ENCODE results near the gene SOX2.

The SOX2 gene

GRCh38 chr3:181722766-181723425 lies 11.2 kb downstream of the SOX2 start:
- DNase-seq (ENCODE audit: low read depth in 2 of 2): no peak

GRCh38 chr3:181723625-181724191 lies 12.0 kb downstream of the SOX2 start:
- DNase-seq (ENCODE audit: low read depth in 2 of 2): no peak

GRCh38 chr3:181724192-181724965 lies 12.7 kb downstream of the SOX2 start:
- DNase-seq (ENCODE audit: low read depth in 2 of 2): no peak

DNA sequence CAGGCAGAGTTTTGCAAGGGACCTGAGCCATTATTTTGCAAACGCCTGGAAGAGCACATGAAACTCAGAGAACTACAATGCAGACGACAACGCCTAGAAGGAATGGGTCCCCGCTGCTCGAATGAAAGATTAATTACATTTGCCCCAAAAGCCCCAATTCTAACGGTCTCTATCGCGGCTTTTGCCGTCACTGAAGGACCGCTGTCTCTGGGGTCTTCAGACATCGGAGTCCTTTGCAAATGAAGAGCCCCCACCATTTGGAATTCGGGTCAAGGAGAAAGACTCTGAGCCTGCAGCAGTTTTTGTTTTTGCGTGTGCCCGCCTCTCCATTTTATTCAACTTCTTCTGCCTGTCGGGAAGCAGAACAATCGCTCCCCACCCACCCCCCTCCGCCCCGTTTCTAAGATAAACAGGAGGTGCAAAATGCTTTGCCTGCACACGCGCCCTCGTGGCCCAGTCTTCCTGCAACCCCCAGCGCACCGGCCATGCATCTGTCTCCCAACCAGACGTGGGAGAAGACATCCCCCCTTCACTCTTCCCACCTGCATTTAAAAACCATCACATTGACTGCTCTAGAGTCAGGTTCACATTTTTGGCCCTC lies 13.5 kb downstream of the SOX2 start:
- DNase-seq (ENCODE audit: low read depth in 2 of 2): no peak

DNA sequence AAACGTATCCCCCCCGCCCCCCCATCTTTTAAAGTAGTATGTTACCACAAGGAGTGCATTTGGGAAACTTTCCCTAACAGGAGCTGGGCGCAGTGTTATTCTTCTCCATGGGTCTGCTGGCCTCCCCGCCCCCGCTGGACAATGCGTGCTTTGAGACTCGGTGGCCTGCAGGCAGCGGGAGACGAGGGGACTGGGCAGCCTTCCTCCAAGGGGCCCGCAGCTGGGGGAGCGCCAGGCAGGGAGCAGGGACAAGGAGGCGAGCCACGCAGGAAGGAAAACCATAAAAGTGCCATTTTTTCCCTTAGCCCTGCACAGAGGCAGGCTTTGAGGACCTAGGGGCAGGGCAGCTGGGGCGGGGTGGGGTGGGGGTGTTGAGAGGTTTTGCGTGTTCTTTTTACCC lies 14.1 kb downstream of the SOX2 start:
- no peak for DNase-seq (ENCODE audit: low read depth in 2 of 2)

- DNase-seq (ENCODE audit: low read depth in 2 of 2): no peak
Observed at GRCh38 chr3:181726351-181727330, 14.9 kb downstream of the SOX2 start.

GRCh38 chr3:181727341-181728032 lies 15.8 kb downstream of the SOX2 start:
- DNase-seq (ENCODE audit: low read depth in 2 of 2): no peak

DNA sequence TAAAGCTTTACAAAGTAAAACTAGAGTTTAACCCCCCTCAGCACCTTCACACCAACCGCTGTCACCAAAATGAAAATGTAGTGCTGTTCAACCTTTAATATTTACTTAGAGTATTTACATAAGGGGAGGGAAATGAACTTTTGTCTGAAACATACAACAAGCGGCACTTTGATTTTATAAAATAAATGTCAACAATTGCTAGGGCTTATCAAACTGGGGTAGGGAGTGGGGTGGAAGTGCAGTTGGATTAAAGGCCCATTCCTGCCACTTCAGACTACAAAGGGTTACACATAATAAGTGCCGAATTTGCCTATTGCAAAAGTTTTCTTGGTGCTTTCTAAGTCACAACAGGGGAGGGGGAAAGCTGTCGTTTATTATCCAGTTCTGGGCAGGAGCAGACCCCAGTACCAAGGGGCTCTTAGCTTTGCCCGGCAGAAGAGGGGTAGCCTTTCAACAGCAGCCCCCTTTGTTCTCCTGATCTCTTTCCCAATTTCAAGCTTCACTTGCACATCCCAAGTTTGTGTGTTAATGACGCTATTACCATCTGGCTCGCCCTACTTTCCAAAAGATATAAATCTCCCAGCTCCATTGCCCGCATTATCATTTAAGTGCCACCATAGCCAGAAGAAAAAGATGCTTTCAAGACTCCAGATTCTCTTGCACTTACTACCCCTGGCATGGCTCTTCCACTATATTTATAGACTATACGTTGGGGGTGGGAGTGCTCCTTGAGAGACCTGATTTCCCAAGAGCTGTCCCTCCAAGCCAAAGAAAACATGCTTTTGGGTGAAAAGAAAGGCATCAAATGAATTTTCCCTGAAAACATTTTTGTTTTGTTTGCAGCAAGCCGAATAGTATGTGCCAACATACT lies 17.0 kb downstream of the SOX2 start:
- DNase-seq (ENCODE audit: low read depth in 2 of 2): no peak

- no peak for DNase-seq (ENCODE audit: low read depth in 2 of 2)
Observed at GRCh38 chr3:181729341-181729869, 17.7 kb downstream of the SOX2 start.

DNA sequence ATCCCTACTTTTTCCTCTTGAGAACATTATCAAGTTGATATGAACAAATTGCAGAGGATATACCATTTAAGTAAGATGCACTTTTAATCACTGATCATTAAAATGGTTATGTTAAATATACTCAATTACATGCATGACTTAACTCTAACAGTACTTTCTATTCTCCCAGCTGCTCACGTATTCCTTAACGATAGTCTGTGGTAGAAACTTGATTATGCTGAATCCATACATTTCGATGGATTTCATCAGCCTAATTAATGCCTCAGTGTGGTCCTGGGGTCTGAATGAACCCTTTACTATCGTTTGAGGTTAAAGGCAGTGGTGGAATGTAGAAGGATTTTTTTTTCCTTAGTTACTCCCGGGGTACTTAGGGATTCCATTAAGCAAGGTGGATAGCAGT lies 18.6 kb downstream of the SOX2 start:
- DNase-seq (ENCODE audit: low read depth in 2 of 2): no peak

- no peak for DNase-seq (ENCODE audit: low read depth in 2 of 2)
Observed at GRCh38 chr3:181730934-181731333, 19.2 kb downstream of the SOX2 start.

DNA sequence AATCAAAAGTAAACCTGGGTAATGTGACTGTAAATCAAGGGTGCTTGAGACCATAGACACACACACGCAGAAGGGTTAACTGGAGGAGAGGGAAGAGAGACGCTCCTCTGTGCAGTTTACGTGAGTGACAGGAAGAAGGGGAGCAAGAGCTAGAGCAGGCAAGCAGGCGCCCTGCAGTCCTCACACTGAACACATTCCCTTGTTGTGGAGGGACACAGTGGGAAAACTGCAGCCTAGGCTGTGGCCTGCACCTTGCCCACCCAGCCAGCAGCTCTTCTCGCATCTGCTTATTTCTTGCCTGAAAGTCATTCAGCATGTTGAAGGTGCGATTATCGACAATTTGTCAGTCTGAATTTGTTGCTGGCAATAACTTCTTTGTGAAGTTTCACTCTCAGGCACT lies 24.2 kb downstream of the SOX2 start:
- no peak for DNase-seq (ENCODE audit: low read depth in 2 of 2)

DNA sequence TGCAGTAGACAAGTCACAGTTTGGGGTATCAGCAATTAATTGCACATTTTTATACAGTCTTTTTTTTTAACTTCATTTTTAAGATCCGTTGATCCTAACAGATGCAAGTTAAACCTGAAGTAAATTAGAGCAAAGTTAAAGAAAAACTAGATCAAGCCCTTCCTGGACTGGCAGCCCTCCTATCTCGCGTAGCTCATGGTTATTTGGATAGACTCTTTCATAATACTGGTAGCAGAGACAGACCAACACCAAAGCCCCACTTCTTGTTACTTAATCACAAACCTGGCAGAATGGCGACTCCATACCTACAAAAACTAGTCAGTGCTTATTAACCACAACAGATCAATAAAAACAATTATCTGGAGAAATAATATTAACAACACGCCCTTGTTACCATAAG lies 26.8 kb downstream of the SOX2 start:
- no peak for DNase-seq (ENCODE audit: low read depth in 2 of 2)

GRCh38 chr3:181739628-181740027 lies 27.9 kb downstream of the SOX2 start:
- no peak for DNase-seq (ENCODE audit: low read depth in 2 of 2)

- no peak for DNase-seq (ENCODE audit: low read depth in 2 of 2)
Observed at GRCh38 chr3:181741417-181741816, 29.7 kb downstream of the SOX2 start.

DNA sequence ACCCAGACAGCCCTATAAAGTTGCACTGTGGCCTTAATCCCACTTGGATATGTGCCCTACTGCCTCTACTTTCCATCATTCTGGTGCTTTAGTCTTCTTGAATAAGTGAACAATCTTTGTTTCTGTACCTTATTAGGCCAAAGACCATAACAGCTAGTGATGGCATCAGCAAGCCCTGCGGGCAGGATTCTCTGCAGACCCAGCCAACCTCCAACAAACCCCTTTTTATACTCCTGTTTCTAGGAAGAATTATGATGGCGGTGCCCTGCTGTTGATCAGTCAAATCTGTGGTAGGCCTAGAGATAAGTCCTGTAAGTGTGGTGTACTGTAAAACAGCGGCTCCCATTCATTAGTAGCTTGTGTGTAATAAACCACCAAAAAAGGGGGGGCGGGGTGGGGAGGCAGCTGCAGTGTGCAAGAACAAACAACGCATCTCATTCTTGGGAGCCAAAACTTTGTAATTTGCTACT lies 40.5 kb downstream of the SOX2 start:
- DNase-seq (ENCODE audit: low read depth in 2 of 2): no peak

- no peak for DNase-seq (ENCODE audit: low read depth in 2 of 2)
Observed at GRCh38 chr3:181753391-181753790, 41.7 kb downstream of the SOX2 start.

DNA sequence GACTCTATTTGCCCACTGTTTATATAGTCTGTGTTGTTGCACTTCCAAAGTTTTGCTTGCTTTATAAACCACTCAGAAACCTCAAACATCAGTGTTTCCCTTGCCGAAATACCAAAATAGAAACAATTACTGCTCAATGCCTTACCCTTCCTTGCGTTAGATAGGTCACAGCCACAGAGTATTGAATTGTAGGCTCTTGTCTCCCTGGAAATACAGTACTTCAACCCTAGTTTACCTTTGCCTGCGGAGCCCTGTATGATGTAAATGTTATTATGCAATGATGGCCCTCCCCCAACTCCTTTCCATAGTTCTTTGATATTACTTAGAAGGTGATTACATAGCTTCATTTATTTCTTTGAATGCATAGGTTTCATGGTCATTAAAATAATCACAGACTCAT lies 44.2 kb downstream of the SOX2 start:
- DNase-seq (ENCODE audit: low read depth in 2 of 2): no peak

DNA sequence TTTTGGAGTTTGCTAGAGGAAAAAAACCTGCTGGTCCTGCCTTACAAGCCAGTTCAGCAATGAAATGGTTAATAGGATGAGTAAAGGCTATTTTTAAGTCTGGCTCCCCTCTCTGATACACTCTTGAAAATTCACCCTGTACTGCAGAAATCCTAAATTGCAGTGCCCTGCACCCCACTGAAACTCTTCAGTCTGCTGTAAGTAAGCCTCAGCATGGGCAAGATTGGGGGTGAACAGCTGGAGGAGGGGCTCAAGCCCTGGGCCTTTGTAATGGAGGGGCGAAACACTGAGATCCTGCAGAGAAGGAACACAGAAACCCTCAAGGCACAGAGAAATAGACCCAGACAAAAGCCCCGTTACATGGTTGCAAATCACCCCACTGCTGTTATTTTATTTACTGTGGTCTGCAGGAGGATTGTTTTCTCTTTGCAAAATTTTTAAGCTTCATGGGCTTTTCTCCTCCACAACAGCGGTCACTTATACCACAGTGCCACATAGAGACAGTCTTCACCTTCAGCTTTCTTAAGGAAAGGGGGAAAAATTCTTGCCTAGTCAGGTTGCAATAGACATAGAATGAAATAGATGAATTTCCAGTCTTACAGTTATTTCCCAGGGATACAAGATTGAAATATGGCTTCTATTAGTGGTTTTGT lies 45.0 kb downstream of the SOX2 start:
- DNase-seq (ENCODE audit: low read depth in 2 of 2): no peak

Measured in stimulated activated CD8-positive, alpha-beta memory T cell treated with anti-CD3 and anti-CD28 coated beads, Interleukin-15, amount 100 ng/mL, for 4 hours (primary cell).